GM21381 (cell line): ENCODE results near the gene KIAA1549.
"Not testable (repeated sequence)": the region's sequence is repeated elsewhere in the genome, so short reads cannot be mapped to it uniquely, and the experiment has no call there.

Experiments used
- ATAC-seq: cut with Tn5 transposase; IDR thresholded peaks from one replicate; pipeline ENCODE4 v1.9.1; 2021; ENCODE audit warnings: mild to moderate bottlenecking, moderate library complexity; ENCODE audit not compliant: unreplicated experiment

Gene KIAA1549

GRCh38 chr7:138981332-138982203 lies at the start of gene KIAA1549:
KIAA1549 (minus strand) TSS chr7:138981389; CDS start chr7:138981269, 120 bp downstream.
- ATAC-seq: peak; percentile 86

GRCh38 chr7:139029353-139029752 lies 48.2 kb upstream of the KIAA1549 start:
- ATAC-seq: no peak

GRCh38 chr7:139026551-139026950 lies 45.4 kb upstream of the KIAA1549 start:
- ATAC-seq: no peak

GRCh38 chr7:139025861-139026260 lies 44.7 kb upstream of the KIAA1549 start:
- ATAC-seq: not testable (repeated sequence)

- no peak for ATAC-seq
These were observed 41.9 kb upstream of the KIAA1549 start for GRCh38 chr7:139023076-139023475.

GRCh38 chr7:139022286-139022685 lies 41.1 kb upstream of the KIAA1549 start:
- no peak for ATAC-seq

GRCh38 chr7:139018910-139019309 lies 37.7 kb upstream of the KIAA1549 start:
- ATAC-seq: no peak

GRCh38 chr7:139016931-139017511 lies 35.8 kb upstream of the KIAA1549 start:
- peak; percentile 69 for ATAC-seq

GRCh38 chr7:139011373-139011772 lies 30.2 kb upstream of the KIAA1549 start:
- no peak for ATAC-seq

- ATAC-seq: no peak
These were observed 23.3 kb upstream of the KIAA1549 start for GRCh38 chr7:139004321-139005090.

- ATAC-seq: no peak
These were observed 18.2 kb upstream of the KIAA1549 start for GRCh38 chr7:138999414-138999813.

GRCh38 chr7:138992052-138992531 lies 10.9 kb upstream of the KIAA1549 start:
- no peak for ATAC-seq

- no peak for ATAC-seq
These were observed 6.5 kb upstream of the KIAA1549 start for GRCh38 chr7:138987686-138988085.

GRCh38 chr7:138982204-138982623 lies 1.0 kb upstream of the KIAA1549 start:
- no peak for ATAC-seq

- ATAC-seq: peak; percentile 43
These were observed 462 bp downstream of the KIAA1549 start for GRCh38 chr7:138980563-138981291.

- ATAC-seq: no peak
These were observed 1.1 kb downstream of the KIAA1549 start for GRCh38 chr7:138979988-138980562.

- no peak for ATAC-seq
These were observed 1.8 kb downstream of the KIAA1549 start for GRCh38 chr7:138979226-138979979.

- ATAC-seq: no peak
These were observed 2.5 kb downstream of the KIAA1549 start for GRCh38 chr7:138978541-138979184.

- not testable (repeated sequence) for ATAC-seq
These were observed 5.0 kb downstream of the KIAA1549 start for GRCh38 chr7:138976161-138976560.
